Measurements from ENCODE around the gene ANXA6.

ANXA6 gene

GRCh38 chr5:151097061-151097460 is 60.5 kb downstream of the ANXA6 start:
- DNase-seq: no peak

- no peak for DNase-seq
Observed at GRCh38 chr5:151096001-151096373, 61.6 kb downstream of the ANXA6 start.

GRCh38 chr5:151095341-151096000 is 62.1 kb downstream of the ANXA6 start:
- DNase-seq: no peak

GRCh38 chr5:151094852-151095245 is 62.7 kb downstream of the ANXA6 start:
- no peak for DNase-seq

GRCh38 chr5:151094030-151094851 is 63.3 kb downstream of the ANXA6 start:
- no peak for DNase-seq

- DNase-seq: no peak
Observed at GRCh38 chr5:151093476-151093889, 64.1 kb downstream of the ANXA6 start.

GRCh38 chr5:151092762-151093161 is 64.8 kb downstream of the ANXA6 start:
- DNase-seq: no peak

- no peak for DNase-seq
Observed at GRCh38 chr5:151089726-151090125, 67.9 kb downstream of the ANXA6 start.

- DNase-seq: no peak
Observed at GRCh38 chr5:151088986-151089385, 68.6 kb downstream of the ANXA6 start.

GRCh38 chr5:151087486-151087885 is 70.1 kb downstream of the ANXA6 start:
- no peak for DNase-seq

GRCh38 chr5:151086905-151087360 is 70.6 kb downstream of the ANXA6 start:
- DNase-seq: no peak

GRCh38 chr5:151086192-151086869 is 71.2 kb downstream of the ANXA6 start:
- DNase-seq: no peak

GRCh38 chr5:151085517-151086041 is 72.0 kb downstream of the ANXA6 start:
- DNase-seq: no peak

- no peak for DNase-seq
Observed at GRCh38 chr5:151084363-151084762, 73.2 kb downstream of the ANXA6 start.

GRCh38 chr5:151083081-151083676 is 74.4 kb downstream of the ANXA6 start:
- DNase-seq: no peak

- no peak for DNase-seq
Observed at GRCh38 chr5:151082282-151082902, 75.2 kb downstream of the ANXA6 start.

- no peak for DNase-seq
Observed at GRCh38 chr5:151081431-151082281, 75.9 kb downstream of the ANXA6 start.

GRCh38 chr5:151080613-151081430 is 76.8 kb downstream of the ANXA6 start, which contains the start of gene TNIP1:
Gene TNIP1 (minus strand): TSS chr5:151081034. CDS start chr5:151065095, 15,939 bp downstream.
- DNase-seq: peak; percentile 49

- no peak for DNase-seq
Observed at GRCh38 chr5:151079838-151080612, 77.6 kb downstream of the ANXA6 start.

Measured in NCI-H1048 (cell line).